Measurements from ENCODE around the gene BAIAP2.
A peak's percentile ranks its signal among the peaks of the same experiment; 100 is the strongest.

DNA sequence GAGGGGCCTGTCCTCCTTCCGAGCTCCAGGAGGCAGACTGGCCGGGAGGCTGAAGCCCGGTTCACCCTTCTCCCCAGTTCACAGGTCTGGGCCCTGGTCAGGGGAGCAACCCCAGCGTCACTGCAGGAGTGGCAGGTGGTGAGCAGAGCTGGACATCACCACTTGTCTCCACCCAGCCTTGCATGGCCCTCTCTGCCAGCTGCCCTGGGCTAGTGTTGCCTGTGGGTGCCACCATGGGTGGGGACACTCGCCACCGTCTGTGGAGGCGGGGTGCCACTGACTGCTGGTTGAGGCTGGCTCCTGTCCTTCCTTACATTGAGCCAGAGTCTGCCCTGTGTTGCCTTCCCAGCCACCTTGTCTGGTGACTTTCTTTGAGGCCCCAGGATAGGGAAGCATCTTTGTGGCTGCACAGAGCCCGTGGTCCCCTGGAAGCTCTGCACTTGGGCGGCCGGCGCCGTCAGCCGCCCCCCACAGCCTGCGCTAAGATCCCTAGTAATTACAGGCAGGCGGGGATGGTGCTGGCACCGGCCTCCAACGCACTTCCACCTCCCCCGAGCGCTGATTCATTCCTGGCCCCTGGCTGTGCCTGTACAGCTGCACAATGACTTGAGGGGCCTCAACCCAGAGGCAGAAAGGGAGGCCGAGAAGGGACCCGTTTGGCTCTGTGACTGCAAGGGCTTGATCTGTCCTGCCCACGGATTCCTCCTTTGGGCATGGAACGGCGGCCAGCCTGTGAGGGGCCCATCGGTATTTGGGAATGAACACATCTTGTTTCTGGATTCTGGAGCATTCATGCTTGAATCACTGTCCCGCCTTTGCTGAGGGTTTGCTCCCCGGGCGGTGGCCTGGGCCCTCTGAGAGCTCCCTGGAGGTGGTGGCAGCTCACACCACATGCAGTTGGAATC, 5.2 kb downstream of the BAIAP2 start:
- TF ChIP-seq, protein P1, sequence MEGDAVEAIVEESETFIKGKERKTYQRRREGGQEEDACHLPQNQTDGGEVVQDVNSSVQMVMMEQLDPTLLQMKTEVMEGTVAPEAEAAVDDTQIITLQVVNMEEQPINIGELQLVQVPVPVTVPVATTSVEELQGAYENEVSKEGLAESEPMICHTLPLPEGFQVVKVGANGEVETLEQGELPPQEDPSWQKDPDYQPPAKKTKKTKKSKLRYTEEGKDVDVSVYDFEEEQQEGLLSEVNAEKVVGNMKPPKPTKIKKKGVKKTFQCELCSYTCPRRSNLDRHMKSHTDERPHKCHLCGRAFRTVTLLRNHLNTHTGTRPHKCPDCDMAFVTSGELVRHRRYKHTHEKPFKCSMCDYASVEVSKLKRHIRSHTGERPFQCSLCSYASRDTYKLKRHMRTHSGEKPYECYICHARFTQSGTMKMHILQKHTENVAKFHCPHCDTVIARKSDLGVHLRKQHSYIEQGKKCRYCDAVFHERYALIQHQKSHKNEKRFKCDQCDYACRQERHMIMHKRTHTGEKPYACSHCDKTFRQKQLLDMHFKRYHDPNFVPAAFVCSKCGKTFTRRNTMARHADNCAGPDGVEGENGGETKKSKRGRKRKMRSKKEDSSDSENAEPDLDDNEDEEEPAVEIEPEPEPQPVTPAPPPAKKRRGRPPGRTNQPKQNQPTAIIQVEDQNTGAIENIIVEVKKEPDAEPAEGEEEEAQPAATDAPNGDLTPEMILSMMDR (IDR thresholded peaks at IDR 0.05; ENCODE audit: extremely low read depth in 1 of 2, insufficient read depth in 1 of 2, low read depth in 1 of 2, low read length in 2 of 2): no peak
- TF ChIP-seq POLR2A (IDR thresholded peaks at IDR 0.05; ENCODE audit: low read depth, low read length) (no peak), POLR2AphosphoS5 (IDR thresholded peaks at IDR 0.05; ENCODE audit: insufficient read depth, low read depth, low read length) (no peak), FOS (IDR thresholded peaks at IDR 0.05; ENCODE audit: borderline replicate concordance, insufficient read depth, low read length) (peak; percentile 17), EZH2 (IDR thresholded peaks at IDR 0.05; ENCODE audit: borderline replicate concordance, low read depth, low read length, severe bottlenecking) (no peak), JUN (IDR thresholded peaks at IDR 0.05; ENCODE audit: borderline replicate concordance, insufficient read depth, insufficient read length, low read depth) (no peak), MYC (IDR thresholded peaks at IDR 0.05; ENCODE audit: low read depth, low read length) (no peak), GATA2 (IDR thresholded peaks at IDR 0.05; ENCODE audit: insufficient read depth, insufficient read length, low read depth, low read length) (no peak)
- TF ChIP-seq, protein P2, sequence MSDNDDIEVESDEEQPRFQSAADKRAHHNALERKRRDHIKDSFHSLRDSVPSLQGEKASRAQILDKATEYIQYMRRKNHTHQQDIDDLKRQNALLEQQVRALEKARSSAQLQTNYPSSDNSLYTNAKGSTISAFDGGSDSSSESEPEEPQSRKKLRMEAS (IDR thresholded peaks at IDR 0.05; ENCODE audit: insufficient read depth, insufficient read length): no peak

All from endothelial cell of umbilical vein (primary cell).